ENCODE results near the gene HRH2. TPM values are rescaled to one million over a fixed set of nuclear protein-coding genes. Genes with fewer than 3 reads are reported as not detected.

The HRH2 gene
- total RNA-seq, 6 experiments from 2014 or later = not detected

DNA sequence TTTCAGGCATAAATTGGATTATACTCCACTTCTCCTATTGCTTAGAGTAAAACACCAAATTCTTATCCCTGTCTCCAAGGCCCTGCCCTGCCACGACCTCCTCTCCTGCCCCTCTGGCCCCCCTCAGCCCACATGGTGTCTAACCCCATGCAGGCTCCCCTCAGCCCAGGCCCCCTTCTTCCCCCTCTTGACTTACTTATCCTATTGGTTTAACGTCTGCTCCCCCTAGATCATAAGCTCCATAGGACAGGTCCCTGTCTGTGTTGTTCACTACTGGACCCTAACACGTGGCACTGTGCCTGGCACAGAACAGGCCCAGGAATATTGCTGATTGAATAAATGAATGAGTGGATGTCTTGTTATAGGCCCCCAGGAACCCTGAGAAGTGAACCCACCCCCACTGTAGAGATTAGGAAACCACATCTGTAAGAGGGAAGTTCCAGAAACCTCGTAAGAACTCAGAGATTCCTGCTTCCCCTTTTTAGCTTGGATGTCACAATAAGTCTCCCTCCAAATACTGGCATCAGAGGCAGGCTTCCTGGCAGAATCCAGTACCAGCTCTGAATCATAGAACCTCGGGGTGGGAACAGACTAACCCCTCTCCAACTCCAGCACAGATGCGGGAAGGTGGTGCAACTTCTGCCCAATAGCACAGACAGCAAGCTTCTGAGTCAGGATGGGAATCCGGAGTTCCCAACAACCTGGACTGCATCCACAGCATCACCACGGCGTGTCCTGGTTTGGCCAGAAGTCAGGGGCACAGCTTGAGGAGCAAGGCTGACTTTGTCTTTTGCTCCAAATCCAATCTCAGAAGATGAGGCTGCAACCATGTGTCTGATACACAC lies 31.5 kb downstream of the HRH2 start:
- no peak overlapping the region for H3K27ac Mint-ChIP-seq
- no peaks in the 10 kb centered on the region for H3K4me1 Mint-ChIP-seq (ENCODE audit: low read depth)
- DNase-seq = no peak
- TF ChIP-seq, protein P1, sequence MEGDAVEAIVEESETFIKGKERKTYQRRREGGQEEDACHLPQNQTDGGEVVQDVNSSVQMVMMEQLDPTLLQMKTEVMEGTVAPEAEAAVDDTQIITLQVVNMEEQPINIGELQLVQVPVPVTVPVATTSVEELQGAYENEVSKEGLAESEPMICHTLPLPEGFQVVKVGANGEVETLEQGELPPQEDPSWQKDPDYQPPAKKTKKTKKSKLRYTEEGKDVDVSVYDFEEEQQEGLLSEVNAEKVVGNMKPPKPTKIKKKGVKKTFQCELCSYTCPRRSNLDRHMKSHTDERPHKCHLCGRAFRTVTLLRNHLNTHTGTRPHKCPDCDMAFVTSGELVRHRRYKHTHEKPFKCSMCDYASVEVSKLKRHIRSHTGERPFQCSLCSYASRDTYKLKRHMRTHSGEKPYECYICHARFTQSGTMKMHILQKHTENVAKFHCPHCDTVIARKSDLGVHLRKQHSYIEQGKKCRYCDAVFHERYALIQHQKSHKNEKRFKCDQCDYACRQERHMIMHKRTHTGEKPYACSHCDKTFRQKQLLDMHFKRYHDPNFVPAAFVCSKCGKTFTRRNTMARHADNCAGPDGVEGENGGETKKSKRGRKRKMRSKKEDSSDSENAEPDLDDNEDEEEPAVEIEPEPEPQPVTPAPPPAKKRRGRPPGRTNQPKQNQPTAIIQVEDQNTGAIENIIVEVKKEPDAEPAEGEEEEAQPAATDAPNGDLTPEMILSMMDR (IDR thresholded peaks at IDR 0.05) = no peak
- H3K4me3 Mint-ChIP-seq = no peak overlapping the region
- no peaks in the 10 kb centered on the region for H3K36me3 Mint-ChIP-seq (ENCODE audit: low read depth)
- H3K9me3 Mint-ChIP-seq = peaks cover 24% of the 10 kb centered on the region; the same call in 1 of the 2 replicates
- peaks cover 12% of the 10 kb centered on the region for H3K27me3 Mint-ChIP-seq (ENCODE audit: insufficient read depth)

- H3K4me1 Mint-ChIP-seq (ENCODE audit: low read depth) = no peaks in the 10 kb centered on the region
- no peak for DNase-seq
- H3K4me3 Mint-ChIP-seq = no peak overlapping the region
- no peak overlapping the region for H3K27ac Mint-ChIP-seq
- peaks cover 12% of the 10 kb centered on the region for H3K27me3 Mint-ChIP-seq (ENCODE audit: insufficient read depth)
- TF ChIP-seq, protein P1 (IDR thresholded peaks at IDR 0.05) = no peak
- H3K36me3 Mint-ChIP-seq (ENCODE audit: low read depth) = no peaks in the 10 kb centered on the region
- peaks cover 20% of the 10 kb centered on the region; the same call in 1 of the 2 replicates for H3K9me3 Mint-ChIP-seq
Observed at GRCh38 chr5:175690025-175690424, 32.2 kb downstream of the HRH2 start.

- Mint-ChIP-seq H3K27ac (no peak overlapping the region), H3K27me3 (ENCODE audit: insufficient read depth) (peaks cover 12% of the 10 kb centered on the region), H3K4me3 (no peak overlapping the region), H3K9me3 (peaks cover 20% of the 10 kb centered on the region; the same call in 1 of the 2 replicates), H3K36me3 (ENCODE audit: low read depth) (no peaks in the 10 kb centered on the region), H3K4me1 (ENCODE audit: low read depth) (no peaks in the 10 kb centered on the region)
- DNase-seq = no peak
- TF ChIP-seq, protein P1 (IDR thresholded peaks at IDR 0.05) = no peak
Observed at GRCh38 chr5:175690586-175690985, 32.7 kb downstream of the HRH2 start.

DNA sequence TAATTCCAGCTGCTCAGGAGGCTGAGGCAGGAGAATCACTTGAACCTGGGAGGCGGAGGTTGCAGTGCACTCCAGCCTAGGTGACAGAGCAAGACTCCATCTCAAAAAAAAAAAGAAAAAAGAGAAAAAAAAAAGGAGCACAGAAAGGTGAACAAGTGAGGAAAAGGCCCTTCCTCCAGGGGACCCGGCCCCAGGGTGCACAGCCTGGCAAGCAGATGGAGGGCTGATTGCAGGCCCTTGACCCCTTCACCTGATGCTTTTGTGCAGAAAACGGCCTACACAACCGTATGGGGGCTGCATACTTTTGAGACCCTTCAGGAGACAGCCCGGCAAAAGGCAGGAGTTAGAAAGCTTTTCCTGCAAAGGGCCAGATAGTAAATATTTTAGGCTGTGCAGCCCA lies 33.9 kb downstream of the HRH2 start:
- H3K27me3 Mint-ChIP-seq (ENCODE audit: insufficient read depth) = peaks cover 12% of the 10 kb centered on the region
- no peaks in the 10 kb centered on the region for H3K4me1 Mint-ChIP-seq (ENCODE audit: low read depth)
- no peaks in the 10 kb centered on the region for H3K36me3 Mint-ChIP-seq (ENCODE audit: low read depth)
- no peak for DNase-seq
- H3K27ac Mint-ChIP-seq = no peak overlapping the region
- TF ChIP-seq, protein P1 (IDR thresholded peaks at IDR 0.05) = no peak
- peaks cover 20% of the 10 kb centered on the region; the same call in 1 of the 2 replicates for H3K9me3 Mint-ChIP-seq
- H3K4me3 Mint-ChIP-seq = no peak overlapping the region

- peaks cover 20% of the 10 kb centered on the region; the same call in 1 of the 2 replicates for H3K9me3 Mint-ChIP-seq
Observed at GRCh38 chr5:175692235-175692995, 34.5 kb downstream of the HRH2 start.

More at GRCh38 chr5:175692235-175692995, 34.5 kb downstream of the HRH2 start:
- H3K27ac Mint-ChIP-seq = no peak overlapping the region
- H3K36me3 Mint-ChIP-seq (ENCODE audit: low read depth) = no peaks in the 10 kb centered on the region
- TF ChIP-seq, protein P1 (IDR thresholded peaks at IDR 0.05) = no peak
- no peaks in the 10 kb centered on the region for H3K4me1 Mint-ChIP-seq (ENCODE audit: low read depth)
- peaks cover 12% of the 10 kb centered on the region for H3K27me3 Mint-ChIP-seq (ENCODE audit: insufficient read depth)
- no peak overlapping the region for H3K4me3 Mint-ChIP-seq
- DNase-seq = no peak
